SHP77 (cell line): ENCODE results near the gene TELO2.
A peak's percentile ranks its signal among the peaks of the same experiment; 100 is the strongest.
"Not testable (repeated sequence)": the region's sequence is repeated elsewhere in the genome, so short reads cannot be mapped to it uniquely, and the experiment has no call there.

Experiments
- DNase-seq, 2 experiments: peaks; one replicate each; lab custom pipeline; 2025; lab: John Stamatoyannopoulos, UW

TELO2 gene

DNA sequence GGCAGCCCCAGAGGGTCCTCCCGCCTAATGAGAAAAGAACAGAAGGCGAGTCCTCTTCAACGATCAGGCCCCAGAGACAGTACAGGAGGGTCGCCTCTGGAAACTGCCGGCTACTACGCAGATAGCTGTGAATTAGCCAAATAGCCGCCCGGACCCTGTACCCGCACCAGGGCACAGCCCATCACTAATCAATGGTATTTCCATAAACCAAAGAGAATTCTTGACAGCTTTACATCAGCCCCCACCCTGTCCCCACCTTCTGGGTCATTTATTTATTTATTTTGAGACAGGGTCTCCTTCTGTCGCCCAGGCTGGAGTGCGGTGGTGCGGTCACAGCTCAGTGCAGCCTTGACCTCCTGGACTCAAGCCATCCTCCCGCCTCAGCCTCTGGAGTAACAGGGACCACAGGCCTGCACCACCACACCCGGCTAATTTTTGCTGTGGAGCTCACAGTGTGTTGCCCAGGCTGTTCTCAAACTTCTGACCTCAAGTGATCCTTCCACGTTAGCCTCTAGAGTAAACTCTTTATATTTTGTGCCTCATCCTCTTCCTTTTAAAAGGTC, 17.5 kb upstream of the TELO2 start:
- DNase-seq, result no peak

DNA sequence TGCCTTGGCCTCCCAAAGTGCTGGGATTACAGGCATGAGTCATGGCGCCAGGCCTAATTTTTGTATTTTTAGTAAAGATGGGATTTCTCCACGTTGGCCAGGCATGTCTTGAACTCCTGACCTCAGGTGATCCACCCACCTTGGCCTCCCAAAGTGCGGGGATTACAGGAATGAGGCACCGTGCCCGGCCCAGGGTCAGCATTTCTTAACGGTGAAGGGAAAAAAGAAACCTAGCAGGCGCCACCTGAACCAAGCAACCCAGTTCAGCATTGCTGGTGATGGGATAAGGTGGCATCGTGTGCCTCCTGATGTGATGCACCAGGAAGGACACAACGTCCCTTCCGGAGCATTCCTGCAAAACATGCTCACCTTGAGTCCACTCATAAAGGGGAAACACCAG, 16.1 kb upstream of the TELO2 start:
- DNase-seq, result no peak

DNA sequence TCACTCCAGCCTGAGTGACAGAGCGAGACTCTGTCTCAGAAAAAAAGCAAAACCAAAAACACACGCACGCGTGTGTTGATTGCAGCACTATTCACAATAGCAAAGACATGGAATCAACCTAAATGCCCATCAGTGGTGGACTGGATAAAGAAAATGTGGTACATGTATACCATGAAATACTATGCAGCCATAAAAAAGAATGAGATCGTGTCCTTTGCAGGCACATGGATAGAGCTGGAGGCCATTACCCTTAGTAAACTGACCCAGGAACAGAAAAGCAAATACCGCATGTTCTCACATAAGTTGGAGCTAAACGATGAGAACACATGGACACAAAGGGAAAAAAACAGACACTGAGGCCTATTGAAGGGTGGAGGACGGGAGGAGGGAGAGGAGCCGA, 14.2 kb upstream of the TELO2 start:
- DNase-seq, result not testable (repeated sequence)

DNA sequence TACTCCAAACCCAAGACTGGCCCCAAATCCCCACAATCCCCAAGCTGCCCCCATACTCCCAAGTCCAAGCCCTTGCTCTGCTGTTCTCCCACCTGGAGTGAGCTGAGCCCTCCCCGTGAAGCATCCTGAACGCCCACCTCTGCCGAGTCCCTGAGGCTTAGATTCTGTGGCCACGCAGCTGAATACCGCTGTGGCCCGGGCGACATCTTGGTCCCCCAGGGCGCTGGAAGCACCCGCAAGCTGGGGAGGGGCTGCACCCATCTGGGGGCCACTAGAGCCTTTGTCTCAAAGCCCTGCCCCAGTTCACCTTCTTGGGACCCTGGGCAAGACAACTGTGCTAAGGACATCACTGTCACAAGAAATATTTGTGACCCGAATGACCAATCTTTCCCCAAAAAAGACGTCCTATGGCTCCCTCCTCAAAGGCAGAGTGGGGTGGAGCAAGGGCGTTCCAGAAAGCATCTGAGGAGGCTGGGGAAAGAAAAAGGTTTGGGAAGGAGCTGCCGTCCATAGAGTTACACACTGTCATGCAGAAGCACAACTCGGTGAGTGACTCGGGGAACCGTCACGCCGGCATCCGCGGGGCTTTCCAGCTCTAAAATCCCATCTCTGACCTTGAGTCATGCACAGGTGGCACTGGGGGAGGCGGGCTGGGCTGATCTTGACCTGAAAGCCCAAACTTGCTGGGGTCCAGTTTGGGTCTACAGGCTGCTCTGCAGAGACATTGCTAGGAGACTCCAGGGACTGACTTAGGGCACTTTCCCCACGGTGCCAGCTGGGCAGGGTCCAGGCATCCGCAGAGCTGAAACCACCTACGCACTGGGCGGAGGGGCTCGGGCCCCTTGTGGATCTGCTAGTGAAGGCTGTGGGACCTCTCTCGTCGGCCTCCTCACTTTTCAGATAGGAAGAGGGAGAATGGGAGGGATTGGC, 11.0 kb upstream of the TELO2 start:
- no peak for DNase-seq

DNA sequence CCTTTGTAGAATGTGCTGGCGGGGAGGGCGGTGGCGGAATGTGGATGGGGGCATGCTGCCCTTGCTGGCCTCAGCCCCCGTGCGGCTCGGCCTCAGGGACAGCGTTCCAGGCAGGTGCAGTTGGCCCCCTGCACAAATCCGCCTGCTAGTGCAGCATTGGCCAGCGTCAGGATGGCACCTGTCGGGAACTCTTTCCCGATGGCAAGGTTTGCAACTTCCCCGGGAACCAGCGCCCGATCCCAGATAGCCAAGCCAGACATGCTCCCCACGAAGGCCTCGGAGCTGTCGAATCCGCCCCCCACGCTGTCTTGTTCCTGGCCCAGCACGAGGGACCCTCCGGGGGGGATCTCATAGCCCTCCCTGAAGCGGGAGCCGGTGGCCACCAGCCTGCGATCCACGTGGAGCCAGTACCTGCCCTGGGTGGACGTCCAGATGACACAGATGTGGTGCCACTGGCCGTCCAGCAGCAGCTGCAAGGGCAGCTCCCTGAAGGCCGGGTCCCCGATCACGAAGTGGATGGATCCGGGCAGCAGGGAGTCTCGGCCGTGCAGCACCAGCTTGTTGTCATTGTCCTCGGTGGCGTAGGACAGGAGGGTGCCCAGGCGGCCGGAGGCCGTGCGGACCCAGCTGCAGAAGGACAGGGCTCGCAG, 7.2 kb upstream of the TELO2 start:
- DNase-seq, result no peak

DNA sequence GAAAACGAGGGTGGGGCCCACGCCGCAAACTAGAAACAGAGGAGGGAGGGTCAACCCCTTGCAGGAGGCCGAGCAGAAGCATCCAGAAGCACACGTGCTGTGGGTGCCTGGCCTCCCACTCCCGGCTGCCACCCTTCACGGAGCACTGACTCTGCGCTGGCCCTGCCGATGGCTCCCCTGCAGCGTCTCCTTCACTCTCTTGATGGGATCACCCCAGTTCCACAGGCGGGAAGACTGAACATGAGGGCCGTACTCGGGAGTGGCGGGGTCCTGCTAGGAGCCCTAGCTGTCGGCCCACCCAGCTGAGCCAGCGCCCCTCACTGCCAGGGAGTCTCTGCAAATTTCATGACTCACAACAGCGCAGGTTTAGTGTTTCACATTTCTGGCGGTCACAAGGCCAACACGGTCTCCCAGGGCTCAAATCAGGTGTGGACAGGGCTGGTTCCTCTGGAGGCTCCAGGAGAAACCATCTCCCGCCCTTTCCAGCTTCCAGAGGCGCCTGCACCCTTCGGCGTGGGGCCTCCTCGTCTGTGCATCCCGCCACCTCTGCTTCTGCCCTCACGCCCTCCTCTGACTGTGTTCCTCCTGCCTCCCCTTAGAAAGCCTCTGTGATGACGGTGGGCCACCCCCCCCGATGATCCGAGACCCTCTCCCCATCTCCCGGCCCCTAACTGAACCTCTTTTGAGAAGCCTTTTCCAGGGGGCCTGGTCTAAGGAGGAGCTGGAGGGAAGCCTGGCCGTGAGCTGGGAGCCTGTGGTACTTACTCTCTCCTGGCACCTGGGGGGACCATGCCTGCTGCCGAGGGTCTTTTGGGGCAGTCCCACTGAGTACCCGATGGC, 6.4 kb upstream of the TELO2 start:
- no peak for DNase-seq

DNA sequence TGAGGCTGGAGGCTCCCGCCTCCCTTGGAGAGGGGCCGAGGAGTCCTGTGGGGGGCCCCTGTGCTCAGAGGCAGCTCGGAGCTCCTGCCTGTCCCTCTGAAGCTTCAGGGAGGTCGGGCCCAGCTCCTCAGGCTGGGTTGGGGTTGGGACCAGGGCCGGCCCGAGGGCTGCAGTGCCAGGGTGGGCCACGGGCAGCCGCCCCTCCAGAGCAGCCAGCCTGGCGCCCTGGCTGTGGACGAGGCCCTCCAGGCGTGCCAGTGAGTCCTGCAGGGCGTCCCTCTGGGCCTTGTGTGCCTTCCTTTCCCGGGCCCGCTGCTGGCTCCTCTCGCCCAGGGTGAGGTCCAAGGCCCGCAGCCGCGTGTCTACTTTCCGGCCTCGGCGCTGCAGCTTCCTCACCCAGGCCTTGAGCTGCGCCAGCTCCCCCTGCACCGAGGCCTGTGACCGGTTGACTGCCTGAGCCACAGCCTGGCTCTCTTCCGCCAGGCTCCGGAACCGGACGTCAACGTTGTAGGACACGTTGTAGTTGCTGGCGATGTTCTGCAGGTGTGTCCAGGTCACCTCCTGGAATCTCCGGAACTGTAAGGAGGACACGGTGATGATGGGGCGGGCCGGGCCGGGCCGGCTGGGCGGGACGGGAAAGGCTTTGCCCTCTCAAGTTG, 5.6 kb upstream of the TELO2 start:
- no peak for DNase-seq

DNA sequence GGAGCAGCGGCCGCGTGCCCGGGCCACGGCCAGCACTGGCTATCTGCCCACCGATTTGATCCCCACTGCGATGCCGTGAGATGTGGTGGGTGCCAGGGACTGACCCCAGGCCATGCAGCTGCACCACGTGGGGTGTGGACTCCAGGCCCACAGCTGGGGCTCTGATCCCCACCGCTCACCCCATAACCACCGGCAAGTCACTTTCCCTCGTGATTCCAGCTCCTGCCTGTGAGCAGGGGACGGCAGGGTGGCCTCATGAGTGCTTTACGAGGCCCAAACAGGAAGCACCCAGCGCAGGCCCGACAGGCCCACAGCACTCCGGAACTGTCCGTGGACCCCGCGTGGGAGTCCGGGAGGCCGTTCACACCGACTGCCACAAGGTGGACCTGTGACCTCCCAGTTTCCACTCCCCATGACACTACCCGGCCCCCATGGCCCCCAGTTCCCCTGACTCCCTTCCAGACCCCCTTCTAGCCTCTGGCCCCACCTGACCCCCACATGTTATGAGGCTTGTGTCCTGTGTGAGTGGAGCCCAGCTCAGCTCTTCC, 5.0 kb upstream of the TELO2 start:
- DNase-seq, result no peak

DNA sequence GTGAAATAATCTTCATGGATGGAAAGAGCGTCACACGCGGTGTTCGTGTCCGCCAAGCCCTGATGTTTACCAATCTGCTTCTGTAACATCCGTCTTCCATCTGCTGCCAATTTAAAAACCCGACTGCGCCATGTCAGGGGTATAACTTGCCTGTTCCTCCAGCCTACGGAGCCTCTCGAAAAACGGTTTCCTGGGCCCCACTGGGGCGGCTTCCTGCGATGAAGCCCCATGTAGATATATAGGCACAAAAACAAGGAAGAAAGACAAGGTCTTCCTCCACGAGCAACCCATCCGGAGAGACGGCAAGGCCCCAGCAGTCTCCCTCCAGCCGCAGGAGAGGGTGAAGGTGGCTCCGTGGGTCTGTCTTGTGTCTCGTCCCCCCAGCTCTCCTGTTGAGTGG, 4.5 kb upstream of the TELO2 start, which contains the start of gene PTX4:
Gene PTX4 (minus strand): TSS at position 326 of the 400 bp plus-strand sequence. CDS start 35 bp downstream, at position 291.
- no peak for DNase-seq

DNA sequence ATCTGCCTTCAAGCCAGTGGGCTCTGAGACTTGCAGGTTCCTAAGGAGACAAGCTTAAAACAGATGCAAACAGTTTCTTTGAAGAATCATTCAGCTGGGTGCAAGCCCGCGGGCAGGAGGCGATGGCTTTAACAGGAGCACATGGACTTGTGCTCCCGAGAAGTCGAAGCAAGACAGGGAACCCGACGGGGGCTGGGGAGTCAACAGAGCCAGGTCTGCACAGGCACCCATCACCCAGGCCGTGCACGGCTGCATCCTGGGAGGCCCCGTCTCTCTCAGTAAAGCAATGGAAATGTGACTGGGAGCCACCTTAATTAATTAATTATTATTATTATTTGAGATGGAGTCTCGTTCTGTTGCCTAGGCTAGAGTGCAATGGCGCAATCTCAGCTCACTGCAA, 4.1 kb upstream of the TELO2 start:
- no peak for DNase-seq

DNA sequence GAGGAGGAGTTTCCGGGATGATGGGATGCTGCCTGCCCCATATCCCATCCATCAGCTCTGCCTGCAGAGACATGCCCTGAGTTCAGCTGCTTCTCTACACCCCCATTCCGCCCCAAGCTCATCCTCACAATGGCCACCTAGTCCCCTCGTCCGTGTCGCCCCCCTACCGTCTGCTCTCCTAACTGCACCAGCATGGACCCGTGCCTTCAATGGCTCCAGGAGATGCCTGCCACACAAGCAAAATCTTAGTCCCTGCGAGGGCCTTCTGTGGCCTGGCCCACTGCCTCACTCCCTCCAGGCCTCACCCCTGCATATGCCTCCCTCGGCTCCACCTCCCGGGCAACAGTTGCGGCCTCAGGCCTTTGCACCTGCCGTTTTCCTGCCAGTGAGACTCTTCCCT, 1.8 kb upstream of the TELO2 start:
- peak; percentile 26 to 43 for DNase-seq

DNA sequence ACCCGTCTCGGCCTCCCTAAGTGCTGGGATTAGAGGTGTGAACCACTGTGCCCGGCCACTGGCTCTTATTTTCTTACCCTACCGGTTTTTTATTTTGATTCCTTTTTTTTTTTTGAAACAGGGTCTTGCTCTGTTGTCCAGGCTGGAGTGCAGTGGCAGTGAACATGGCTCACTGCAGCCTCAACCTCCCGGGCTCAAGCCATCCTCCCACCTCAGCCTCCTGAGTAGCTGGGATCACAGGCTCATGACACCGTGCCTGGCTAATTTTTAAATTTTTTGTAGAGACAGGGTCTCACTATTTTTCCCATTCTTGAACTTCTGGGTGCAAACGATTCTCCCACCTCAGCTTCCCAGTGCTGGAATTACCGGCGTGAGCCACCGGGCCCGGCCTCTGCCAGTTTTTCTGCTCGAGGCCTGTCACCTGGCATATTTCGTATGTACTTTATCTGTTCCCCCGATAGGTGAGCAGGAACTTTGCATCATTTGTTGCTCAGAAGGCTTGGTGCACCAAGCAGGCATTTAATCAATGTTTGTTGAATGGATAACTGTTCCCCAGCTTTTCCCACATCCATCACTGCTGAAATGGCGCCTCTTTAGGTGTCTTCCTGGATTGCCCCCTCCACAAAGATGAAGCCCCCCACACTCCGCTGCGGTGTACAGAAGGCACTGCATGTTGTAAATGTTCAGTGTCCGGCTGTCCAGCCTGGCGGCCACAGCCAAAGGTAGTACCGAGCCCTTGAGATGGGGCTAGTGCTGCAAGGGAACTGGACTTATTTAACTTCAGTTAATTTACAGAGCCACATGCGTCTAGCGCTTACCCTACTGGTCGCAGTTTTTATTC, 858 bp upstream of the TELO2 start:
- no peak for DNase-seq

DNA sequence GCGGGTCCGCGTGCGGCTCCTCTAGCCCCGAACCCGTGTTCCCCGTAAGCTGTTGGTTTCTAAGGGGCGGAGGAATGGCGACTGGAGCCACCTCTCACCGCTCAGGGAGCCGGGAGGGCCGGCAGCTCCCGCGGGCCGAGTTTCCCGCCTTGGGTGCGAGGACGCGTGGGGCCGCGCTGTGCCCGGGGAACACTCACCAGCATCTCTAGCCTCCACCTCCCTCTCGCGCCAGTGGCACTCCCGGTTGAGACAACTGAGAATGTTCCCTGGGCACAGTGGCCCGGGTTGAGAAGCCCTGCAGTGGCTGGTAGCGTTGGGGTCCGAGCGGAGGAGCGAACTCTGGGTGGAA, 560 bp downstream of the TELO2 start:
- no peak for DNase-seq

DNA sequence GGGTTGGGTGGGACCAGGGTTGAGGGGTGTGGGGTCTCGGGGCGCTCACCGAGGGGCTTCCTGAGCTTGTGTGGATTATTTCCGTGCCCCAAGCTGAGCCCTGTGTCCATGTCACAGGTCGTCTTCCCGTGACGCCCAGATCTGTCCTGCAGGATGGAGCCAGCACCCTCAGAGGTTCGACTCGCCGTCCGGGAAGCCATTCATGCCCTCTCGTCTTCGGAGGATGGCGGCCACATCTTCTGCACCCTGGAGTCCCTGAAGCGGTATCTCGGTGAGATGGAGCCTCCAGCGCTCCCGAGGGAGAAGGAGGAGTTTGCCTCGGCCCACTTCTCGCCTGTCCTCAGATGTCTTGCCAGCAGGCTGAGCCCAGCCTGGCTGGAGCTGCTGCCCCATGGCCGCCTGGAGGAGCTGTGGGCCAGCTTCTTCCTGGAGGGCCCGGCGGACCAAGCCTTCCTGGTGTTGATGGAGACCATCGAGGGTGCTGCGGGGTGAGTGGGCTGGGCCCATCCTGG, 1.0 kb downstream of the TELO2 start:
- no peak for DNase-seq

DNA sequence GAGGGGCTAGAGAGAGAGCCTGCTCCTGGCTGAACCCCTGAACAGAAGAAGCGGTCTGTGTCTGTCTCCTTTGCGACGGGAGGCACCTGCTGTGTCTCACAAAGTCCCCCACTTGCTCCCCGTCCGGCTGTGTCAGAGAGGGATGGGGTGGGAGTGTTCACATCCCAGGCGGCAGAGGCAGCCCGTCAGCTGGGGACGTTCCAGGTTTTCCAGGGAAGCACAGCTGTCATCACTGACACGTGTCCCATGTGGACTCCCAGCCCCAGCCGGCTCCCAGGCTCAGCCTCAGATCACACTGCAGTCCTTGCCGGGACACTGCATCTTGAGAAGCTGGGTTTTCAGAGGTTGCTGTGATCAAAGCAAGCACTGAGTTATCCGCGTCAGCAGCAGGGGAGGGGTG, 1.6 kb downstream of the TELO2 start:
- DNase-seq, result no peak

DNA sequence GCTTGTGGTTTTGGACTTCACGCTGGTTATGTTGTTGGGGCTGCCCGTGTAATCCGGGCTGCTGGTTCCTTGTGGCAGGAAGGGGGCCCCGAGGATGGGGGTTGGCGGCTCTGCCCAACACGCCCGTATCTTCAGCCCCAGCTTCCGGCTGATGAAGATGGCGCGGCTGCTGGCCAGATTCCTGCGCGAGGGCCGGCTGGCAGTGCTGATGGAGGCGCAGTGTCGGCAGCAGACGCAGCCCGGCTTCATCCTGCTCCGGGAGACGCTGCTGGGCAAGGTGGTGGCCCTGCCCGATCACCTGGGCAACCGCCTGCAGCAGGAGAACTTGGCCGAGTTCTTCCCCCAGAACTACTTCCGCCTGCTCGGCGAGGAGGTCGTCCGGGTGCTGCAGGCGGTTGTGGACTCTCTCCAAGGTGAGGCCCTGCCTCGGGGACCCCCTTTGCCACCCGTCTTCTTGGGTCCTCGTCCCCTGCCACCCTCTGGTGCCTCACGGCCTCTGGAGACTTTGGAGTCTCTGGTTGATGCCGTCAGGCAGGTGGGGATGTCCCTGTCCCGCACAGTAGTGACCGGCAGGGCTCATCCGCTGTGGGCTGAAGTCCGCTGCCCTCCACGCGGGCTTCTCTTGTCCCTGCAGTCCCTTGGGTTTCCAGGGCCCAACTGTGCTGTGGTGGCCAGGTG, 2.2 kb downstream of the TELO2 start:
- DNase-seq, result no peak

DNA sequence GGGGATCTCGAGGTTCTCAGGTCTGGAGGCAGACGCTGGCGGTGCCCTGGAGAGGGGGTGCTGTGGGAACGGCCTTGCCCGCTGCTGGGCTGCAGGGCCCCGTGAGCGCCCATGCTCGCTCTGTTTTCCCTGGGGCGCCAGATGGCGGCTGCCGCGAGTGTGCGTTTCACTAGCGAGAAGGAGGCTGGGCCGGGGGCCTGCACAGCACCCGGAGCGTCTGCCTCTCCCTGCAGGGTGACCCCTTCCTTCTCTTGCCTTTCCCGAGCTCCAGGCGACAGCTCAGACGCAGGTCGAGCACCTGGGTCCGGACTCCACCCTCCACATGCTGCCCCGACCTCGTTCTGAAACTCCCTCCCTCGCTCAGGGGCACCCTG, 2.7 kb downstream of the TELO2 start:
- DNase-seq, result no peak

DNA sequence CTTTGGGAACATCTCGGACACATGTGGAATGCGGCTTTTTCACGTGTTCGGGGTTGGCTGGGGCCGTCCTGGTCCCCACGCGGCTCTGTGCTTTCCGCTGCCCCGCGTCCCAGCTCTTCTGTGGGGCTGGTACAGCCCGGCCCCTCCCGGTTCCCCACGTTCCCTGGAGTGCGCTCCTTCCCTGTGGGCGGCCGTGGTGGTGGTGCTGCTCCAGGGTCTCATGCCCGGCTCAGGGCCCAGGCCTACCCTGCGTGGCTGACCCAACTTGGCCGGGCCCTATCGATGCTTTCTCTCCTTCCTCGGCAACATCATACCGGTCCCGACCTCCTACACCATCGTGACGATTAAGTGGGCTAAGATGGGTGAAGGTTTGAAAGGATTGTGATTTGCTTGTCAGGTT, 3.3 kb downstream of the TELO2 start:
- DNase-seq, result no peak

DNA sequence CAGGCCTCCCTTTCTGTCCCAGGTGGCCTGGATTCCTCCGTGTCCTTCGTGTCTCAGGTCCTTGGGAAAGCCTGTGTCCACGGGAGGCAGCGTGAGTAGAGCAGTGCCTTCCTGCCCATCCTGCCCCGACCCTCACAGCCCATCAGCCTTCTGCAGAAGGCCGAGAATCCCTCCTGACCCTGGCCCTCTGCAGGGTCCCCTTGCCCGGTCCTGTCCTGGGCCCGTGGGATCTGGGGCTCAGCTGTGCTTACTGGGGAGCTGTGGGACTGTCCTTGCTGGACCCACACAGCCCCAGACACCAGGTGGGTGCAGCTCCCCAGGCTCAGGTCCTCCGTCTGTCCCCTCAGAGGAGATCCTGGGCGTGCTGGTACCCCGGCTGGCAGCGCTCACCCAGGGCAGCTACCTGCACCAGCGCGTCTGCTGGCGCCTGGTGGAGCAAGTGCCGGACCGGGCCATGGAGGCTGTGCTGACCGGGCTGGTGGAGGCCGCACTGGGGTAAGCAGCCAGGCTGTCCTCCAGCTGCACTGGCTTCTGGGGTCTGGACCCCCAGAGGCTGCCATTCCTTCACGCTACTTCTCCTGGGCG, 3.9 kb downstream of the TELO2 start:
- DNase-seq, result no peak
